GM23248 (cell line): Measurements from ENCODE around the gene MTFMT. TPM values are rescaled to one million over a fixed set of nuclear protein-coding genes. Genes with fewer than 3 reads are reported as not detected.

Experiments used
- DNase-seq: peaks from one replicate; pipeline ENCODE4 v3.0.0-alpha.2; 2015
- H2AFZ ChIP-seq: fragments of 200-600 bp; sonication (generic); 2 replicates; pipeline ENCODE4 v1.6.1; 2016; ENCODE audit warnings: antibody characterized with exemption
- H3F3A ChIP-seq: fragments of 200-600 bp; sonication (generic); 2 replicates; pipeline ENCODE4 v1.6.1; 2016; ENCODE audit warnings: mild to moderate bottlenecking, antibody characterized with exemption, mixed run types; ENCODE audit not compliant: insufficient read depth
- H3K27ac ChIP-seq: fragments of 200-600 bp; sonication (generic); 2 replicates; pipeline ENCODE4 v1.5.1; 2016; ENCODE audit warnings: mild to moderate bottlenecking
- H3K27me3 ChIP-seq: fragments of 200-600 bp; sonication (generic); replicated peaks from 2 replicates; pipeline ENCODE4 v1.6.1; 2016; ENCODE audit warnings: mild to moderate bottlenecking; ENCODE audit not compliant: insufficient read depth
- H3K36me3 ChIP-seq: fragments of 200-600 bp; sonication (generic); 2 replicates; pipeline ENCODE4 v1.6.1; 2016; ENCODE audit warnings: low read depth, mild to moderate bottlenecking
- H3K4me1 ChIP-seq: fragments of 200-600 bp; sonication (generic); 2 replicates; pipeline ENCODE4 v1.6.1; 2016; ENCODE audit warnings: mild to moderate bottlenecking; ENCODE audit not compliant: insufficient read depth
- H3K4me2 ChIP-seq: fragments of 200-600 bp; sonication (generic); one replicate; pipeline ENCODE4 v1.6.1; 2016; ENCODE audit warnings: mild to moderate bottlenecking; ENCODE audit not compliant: unreplicated experiment
- H3K4me3 ChIP-seq: fragments of 200-600 bp; sonication (generic); 2 replicates; pipeline ENCODE4 v1.5.1; 2016; ENCODE audit warnings: mild to moderate bottlenecking
- H3K79me2 ChIP-seq: fragments of 200-600 bp; sonication (generic); 2 replicates; pipeline ENCODE4 v1.6.1; 2016; ENCODE audit warnings: mild to moderate bottlenecking; ENCODE audit not compliant: insufficient read depth
- H3K9ac ChIP-seq: fragments of 200-600 bp; sonication (generic); 2 replicates; pipeline ENCODE4 v1.6.1; 2016; ENCODE audit warnings: mild to moderate bottlenecking
- H3K9me2 ChIP-seq: fragments of 200-600 bp; sonication (generic); 2 replicates; pipeline ENCODE4 v1.6.1; 2016; ENCODE audit warnings: mixed run types, mild to moderate bottlenecking, moderate library complexity; ENCODE audit not compliant: insufficient read depth
- H3K9me3 ChIP-seq: fragments of 200-600 bp; sonication (generic); one replicate; pipeline ENCODE4 v1.6.1; 2017; ENCODE audit warnings: low read depth
- H4K20me1 ChIP-seq: fragments of 200-600 bp; sonication (generic); 2 replicates; pipeline ENCODE4 v1.6.0; 2016; ENCODE audit not compliant: insufficient read depth
- EZH2 ChIP-seq: fragments of 200-600 bp; sonication (generic); IDR thresholded peaks from 2 replicates; pipeline ENCODE4 v1.6.1; 2018; ENCODE audit warnings: antibody characterized with exemption, mild to moderate bottlenecking; ENCODE audit not compliant: insufficient read depth, poor library complexity, severe bottlenecking
- EZH2phosphoT487 ChIP-seq: fragments of 200-600 bp; sonication (generic); IDR thresholded peaks from 2 replicates; pipeline ENCODE4 v1.6.1; 2018; ENCODE audit warnings: antibody characterized with exemption, moderate library complexity, mild to moderate bottlenecking, low read depth; ENCODE audit not compliant: insufficient read depth
- WGBS, 2 experiments: methylation state at CpG; one replicate each; pipeline ENCODE4 v1.1.6; 2015 to 2017; ENCODE audit warnings: low lambda C conversion rate in 2 of 2, low coverage in 1 of 2; ENCODE audit errors: missing lambda C conversion rate in 2 of 2; 5-methylcytosine and 5-hydroxymethylcytosine counted together
- in situ Hi-C: fragments of 300-500 bp; cut with MboI; formaldehyde crosslinking; loops from 2 replicates; pipeline ENCODE4 v1.15.0; 2020
- polyA plus RNA-seq: library from polyadenylated mRNA; unstranded; fragments of >200 nt; fragmentation: Nextera tagmentation; extraction: Ambion mirVana; gene quantifications from 2 replicates; pipeline ENCODE4 v1.2.1, GENCODE V29; 2016
- total RNA-seq: library from RNA; depleted of rRNA; stranded (reverse); fragments of >200 nt; shearing (Covaris generic); gene quantifications from 2 replicates; pipeline ENCODE4 v1.2.3, GENCODE V29; 2014

MTFMT gene
- total and polyA plus RNA-seq, 2 experiments from 2014 or later, result 23.8 to 25.3 TPM

DNA sequence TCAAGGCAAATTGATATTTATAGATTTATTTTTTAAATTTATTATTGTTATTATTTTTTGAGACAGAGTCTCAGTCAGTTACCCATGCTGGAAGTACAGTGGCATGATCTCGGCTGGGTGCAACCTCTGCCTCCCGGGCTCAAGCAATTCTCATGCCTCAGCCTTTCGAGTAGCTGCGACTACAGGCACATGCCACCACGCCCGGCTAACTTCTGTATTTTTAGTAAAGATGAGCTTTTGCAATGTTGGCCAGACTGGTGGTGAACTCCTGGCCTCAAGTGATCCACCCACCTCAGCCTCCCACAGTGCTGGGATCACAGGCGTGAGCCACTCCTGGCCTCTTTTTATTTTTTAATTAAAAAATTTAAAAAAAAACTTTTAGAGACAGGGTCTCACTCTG, 58.7 kb downstream of the MTFMT start:
- Histone ChIP-seq H4K20me1 (no peaks in the 10 kb centered on the region), H3K4me2 (no peak overlapping the region), H3F3A (no peaks in the 10 kb centered on the region), H3K36me3 (peaks cover 55% of the 10 kb centered on the region), H3K9me2 (no peaks in the 10 kb centered on the region), H2AFZ (no peak overlapping the region), H3K9ac (no peak overlapping the region), H3K4me1 (no peaks in the 10 kb centered on the region), H3K27ac (no peak overlapping the region), H3K79me2 (no peaks in the 10 kb centered on the region), H3K27me3 (no peaks in the 10 kb centered on the region), H3K9me3 (no peaks in the 10 kb centered on the region), H3K4me3 (no peak overlapping the region)
- DNase-seq, result no peak
- in situ Hi-C loops, result no loop called here
- TF ChIP-seq EZH2phosphoT487 (no peak), EZH2 (no peak)
- 97 to 98% methylated on average over 7 of the region's 7 CpGs for WGBS, 2 experiments

DNA sequence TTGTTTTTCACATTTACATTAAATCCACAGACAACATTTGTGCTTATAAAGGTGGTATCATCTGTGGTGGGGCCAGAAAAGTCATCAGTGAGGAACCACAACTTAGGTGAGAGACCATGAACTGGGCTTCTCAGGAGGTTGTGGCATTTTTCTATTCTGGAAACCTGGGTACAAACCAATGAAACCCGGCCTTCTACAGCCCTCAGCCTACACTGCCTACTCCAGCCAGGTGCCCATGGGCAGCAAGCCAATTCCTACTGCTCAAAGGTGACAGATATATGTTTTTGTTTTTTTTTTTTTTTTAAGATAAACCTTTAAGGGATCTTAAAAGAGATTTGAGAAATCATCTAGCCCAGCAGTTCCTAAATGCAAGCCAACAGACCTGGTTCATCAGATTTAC, 60.0 kb downstream of the MTFMT start:
- Histone ChIP-seq H3K27me3 (no peaks in the 10 kb centered on the region), H3K36me3 (peaks cover 52% of the 10 kb centered on the region), H2AFZ (no peak overlapping the region), H4K20me1 (no peaks in the 10 kb centered on the region), H3K79me2 (no peaks in the 10 kb centered on the region), H3K9me3 (no peaks in the 10 kb centered on the region), H3K4me1 (no peaks in the 10 kb centered on the region), H3K9ac (no peak overlapping the region), H3F3A (no peaks in the 10 kb centered on the region), H3K4me2 (no peak overlapping the region), H3K9me2 (no peaks in the 10 kb centered on the region), H3K27ac (no peak overlapping the region), H3K4me3 (no peak overlapping the region)
- in situ Hi-C loops, result no loop called here
- WGBS, 2 experiments, result 95 to 97% methylated on average over 1 of the region's 1 CpG
- DNase-seq, result no peak
- TF ChIP-seq EZH2phosphoT487, result no peak
- TF ChIP-seq EZH2, result no peak

DNA sequence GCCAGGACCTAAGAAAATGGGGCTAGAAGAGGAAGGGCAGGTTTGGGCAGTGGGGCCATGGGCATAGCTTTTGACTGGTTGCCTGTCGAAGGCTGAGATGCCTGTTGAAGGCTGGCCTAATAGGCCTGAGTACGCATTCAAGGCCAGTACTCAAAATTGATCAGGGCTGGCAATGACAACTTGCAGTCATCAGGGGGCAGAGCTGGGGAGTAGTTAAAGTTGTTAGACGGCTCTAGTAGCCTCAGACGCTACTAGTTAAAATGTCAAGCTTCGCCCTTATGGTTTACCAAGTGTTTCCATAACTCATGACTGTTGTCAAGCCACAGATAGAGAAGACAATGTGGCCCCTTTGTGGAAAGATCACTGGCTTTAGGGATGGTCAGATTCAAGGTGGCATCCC, 68.4 kb downstream of the MTFMT start:
- Histone ChIP-seq H3K4me2 (no peak overlapping the region), H3K4me1 (no peaks in the 10 kb centered on the region), H3K27me3 (no peaks in the 10 kb centered on the region), H3K27ac (no peak overlapping the region), H3K4me3 (no peak overlapping the region), H2AFZ (no peak overlapping the region), H3K9me3 (no peaks in the 10 kb centered on the region), H3K9ac (no peak overlapping the region), H3F3A (no peaks in the 10 kb centered on the region), H4K20me1 (no peaks in the 10 kb centered on the region), H3K9me2 (no peaks in the 10 kb centered on the region), H3K79me2 (no peaks in the 10 kb centered on the region), H3K36me3 (peaks cover 52% of the 10 kb centered on the region)
- in situ Hi-C loops, result no loop called here
- TF ChIP-seq EZH2phosphoT487 (no peak), EZH2 (no peak)
- DNase-seq, result no peak
- 85 to 90% methylated on average over 4 to 5 of the region's 5 CpGs for WGBS, 2 experiments

DNA sequence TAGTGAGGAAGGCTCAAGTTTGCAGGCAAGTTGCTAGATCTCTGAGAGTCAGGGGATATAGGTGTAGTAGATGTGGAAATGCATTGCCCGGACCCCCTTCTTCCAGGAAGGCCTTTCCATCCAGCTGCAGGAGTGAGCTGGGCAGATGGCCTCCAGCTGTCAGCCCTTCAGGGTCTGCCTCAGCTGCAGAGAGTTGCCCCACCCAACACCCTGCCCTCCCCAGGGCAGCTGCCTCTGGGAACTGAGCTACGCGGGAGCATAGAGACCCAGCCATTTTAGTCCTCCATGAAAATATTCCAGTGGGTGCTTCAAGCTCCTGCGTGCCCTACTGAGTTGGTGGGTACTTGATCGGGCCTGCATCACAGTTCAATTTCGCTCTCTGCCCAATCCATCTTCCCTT, 69.3 kb downstream of the MTFMT start:
- TF ChIP-seq EZH2 (no peak), EZH2phosphoT487 (no peak)
- Histone ChIP-seq H3K79me2 (no peaks in the 10 kb centered on the region), H3K4me3 (no peak overlapping the region), H3K9ac (no peak overlapping the region), H3K27me3 (no peaks in the 10 kb centered on the region), H3K4me1 (no peaks in the 10 kb centered on the region), H2AFZ (no peak overlapping the region), H3F3A (no peaks in the 10 kb centered on the region), H3K36me3 (peaks cover 56% of the 10 kb centered on the region), H3K9me2 (no peaks in the 10 kb centered on the region), H3K4me2 (no peak overlapping the region), H3K9me3 (no peaks in the 10 kb centered on the region), H3K27ac (no peak overlapping the region), H4K20me1 (no peaks in the 10 kb centered on the region)
- 92% methylated on average over 6 of the region's 6 CpGs for WGBS, 2 experiments
- DNase-seq, result no peak
- in situ Hi-C loops, result no loop called here

DNA sequence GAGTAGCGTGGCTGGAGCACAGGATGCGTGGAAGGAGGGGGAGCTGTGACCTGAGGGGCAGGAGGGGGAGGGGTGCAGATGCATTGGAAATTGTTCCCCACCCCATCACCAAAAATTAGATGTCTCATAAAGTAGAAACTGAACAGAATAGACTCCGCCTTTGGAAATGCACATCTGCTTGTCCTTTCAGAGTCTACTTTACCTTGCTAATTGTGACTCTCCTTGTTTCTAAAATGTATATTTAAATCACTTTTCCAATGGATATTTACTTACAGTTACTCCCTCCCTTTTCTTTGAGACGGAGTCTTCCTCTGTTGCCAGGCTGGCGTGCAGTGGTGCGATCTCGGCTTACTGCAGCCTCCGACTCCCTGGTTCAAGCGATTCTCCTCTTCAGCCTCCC, 70.3 kb downstream of the MTFMT start:
- H3K4me3 ChIP-seq, result no peak overlapping the region
- no peaks in the 10 kb centered on the region for H3K27me3 ChIP-seq
- no peaks in the 10 kb centered on the region for H3F3A ChIP-seq
- no peak overlapping the region for H2AFZ ChIP-seq
- H4K20me1 ChIP-seq, result no peaks in the 10 kb centered on the region
- no peak overlapping the region for H3K4me2 ChIP-seq
- 92 to 97% methylated on average over 9 of the region's 9 CpGs for WGBS, 2 experiments
- peaks cover 51% of the 10 kb centered on the region for H3K36me3 ChIP-seq
- no peaks in the 10 kb centered on the region for H3K4me1 ChIP-seq
- no peak for DNase-seq
- H3K27ac ChIP-seq, result no peak overlapping the region
- H3K9ac ChIP-seq, result no peak overlapping the region
- no peaks in the 10 kb centered on the region for H3K79me2 ChIP-seq
- TF ChIP-seq EZH2phosphoT487 (no peak), EZH2 (no peak)
- in situ Hi-C loops, result no loop called here
- no peaks in the 10 kb centered on the region for H3K9me2 ChIP-seq
- no peaks in the 10 kb centered on the region for H3K9me3 ChIP-seq
